ENCODE data around the gene ACVR1B.

GRCh38 chr12:51953864-51954263 lies 2.4 kb downstream of the ACVR1B start:
- TF ChIP-seq CTCF (IDR thresholded peaks at IDR 0.05) (no peak), EZH2 (IDR thresholded peaks at IDR 0.05) (no peak)
